Subcutaneous adipose tissue (tissue), 4 donors: ENCODE data around the gene HINT1. TPM values are rescaled to one million over a fixed set of nuclear protein-coding genes. Genes with fewer than 3 reads are reported as not detected.

Source experiments
- CTCF ChIP-seq: fragments of 450-650 bp; IDR thresholded peaks from one replicate; pipeline ENCODE4 v1.5.1; 2016; ENCODE audit warnings: low read depth, mild to moderate bottlenecking, control low read depth, antibody characterized with exemption, moderate library complexity
- total RNA-seq, 4 donors: library from RNA; depleted of rRNA; stranded (reverse); fragments of >200 nt; gene quantifications; one replicate each; pipeline ENCODE4 v1.1.0, GENCODE V29; 2016

Gene HINT1
- total RNA-seq, 4 donors from 2014 or later, result 157 to 214 (median 169) TPM

GRCh38 chr5:131170540-131171275 lies 5.7 kb upstream of the HINT1 start, which contains the start of gene LYRM7:
Gene LYRM7 (plus strand): TSS chr5:131170944. CDS start chr5:131171021, 77 bp downstream.
- TF ChIP-seq CTCF, result no peak

GRCh38 chr5:131169810-131170539 lies 4.9 kb upstream of the HINT1 start:
- no peak for TF ChIP-seq CTCF

- no peak for TF ChIP-seq CTCF
Observed at GRCh38 chr5:131167615-131168014, 2.6 kb upstream of the HINT1 start.

- TF ChIP-seq CTCF, result no peak
Observed at GRCh38 chr5:131164191-131165118, 601 bp downstream of the HINT1 start.

GRCh38 chr5:131163276-131164119 lies 1.6 kb downstream of the HINT1 start:
- no peak for TF ChIP-seq CTCF

GRCh38 chr5:131160134-131160533 lies 4.9 kb downstream of the HINT1 start:
- TF ChIP-seq CTCF, result no peak
